HS-27A (cell line): ENCODE data around the gene GSDMA.

Source experiments
- DNase-seq: peaks from one replicate; pipeline ENCODE4 v3.0.0-alpha.2; 2012; ENCODE audit warnings: low read depth, missing footprints

The GSDMA gene

DNA sequence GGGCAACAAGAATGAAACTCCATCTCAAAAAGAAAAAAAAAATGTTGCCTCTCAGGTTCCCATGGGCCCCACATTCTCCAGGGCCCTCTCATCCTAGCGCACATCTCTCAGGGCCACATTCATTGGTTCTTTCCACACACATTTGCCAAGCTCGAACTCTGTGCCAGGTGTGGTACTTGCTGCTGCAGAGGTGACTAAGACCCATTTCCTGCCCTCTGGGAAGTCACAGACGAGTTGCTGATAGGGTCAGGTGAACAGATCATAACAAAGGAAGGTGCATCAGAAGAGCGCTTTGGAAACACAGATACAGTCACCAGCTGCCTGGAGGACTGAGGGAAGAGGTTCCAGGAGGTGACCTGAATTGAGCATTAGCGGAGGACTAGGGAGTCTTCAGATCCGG lies 1.0 kb downstream of the GSDMA start:
- no peak for DNase-seq

DNA sequence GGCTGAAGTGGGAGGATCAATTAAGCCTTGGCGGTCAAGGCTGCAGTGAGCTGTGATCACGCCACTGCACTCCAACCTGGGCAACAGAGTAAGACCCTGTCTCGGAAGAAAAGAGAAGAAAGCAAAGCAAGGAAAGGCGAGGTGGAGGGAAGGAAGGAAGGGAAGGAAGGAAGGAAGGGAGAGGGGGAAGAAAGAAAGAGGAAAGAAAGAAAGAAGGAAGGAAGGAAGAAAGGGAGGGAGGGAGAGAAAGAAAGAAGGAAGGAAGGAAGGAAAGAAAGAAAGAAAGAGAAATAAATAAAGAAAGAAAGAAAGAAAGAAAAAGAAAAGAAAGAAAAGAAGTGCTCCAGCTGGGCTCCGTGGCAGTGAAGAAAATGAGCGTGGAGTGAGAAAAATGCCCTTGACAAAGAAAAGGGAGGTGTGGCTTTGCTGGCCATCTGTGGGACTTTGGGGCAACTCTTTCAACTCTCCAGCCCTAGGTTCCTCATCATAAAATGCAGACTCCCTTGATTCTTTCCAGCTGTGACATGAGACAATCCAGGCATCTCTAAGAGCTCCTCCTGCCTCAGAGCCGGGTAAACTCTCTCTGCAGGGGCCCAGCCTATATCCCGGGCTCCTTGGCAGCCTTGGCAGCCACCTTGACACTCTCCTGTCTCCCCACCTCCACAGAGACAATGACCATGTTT lies 2.4 kb downstream of the GSDMA start:
- DNase-seq: no peak

DNA sequence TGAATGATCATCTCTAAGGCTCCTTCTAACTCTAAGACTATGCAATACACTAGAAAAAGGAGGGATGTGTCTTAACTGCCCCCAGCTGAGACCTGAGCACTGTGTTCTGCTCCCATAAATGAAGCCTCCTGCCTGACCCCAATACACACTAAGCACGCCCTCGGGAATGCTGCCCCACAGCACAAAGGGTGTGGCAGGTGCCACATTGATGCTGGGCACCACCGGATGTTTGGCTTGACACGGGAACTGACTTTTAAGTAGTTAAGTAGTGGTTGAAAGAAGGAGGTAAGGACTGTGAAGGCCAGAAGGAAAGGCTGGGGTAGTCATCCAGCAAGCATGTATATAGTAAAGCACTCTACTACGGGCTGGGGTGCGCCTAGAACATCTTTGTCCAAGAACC lies 4.0 kb downstream of the GSDMA start:
- no peak for DNase-seq

DNA sequence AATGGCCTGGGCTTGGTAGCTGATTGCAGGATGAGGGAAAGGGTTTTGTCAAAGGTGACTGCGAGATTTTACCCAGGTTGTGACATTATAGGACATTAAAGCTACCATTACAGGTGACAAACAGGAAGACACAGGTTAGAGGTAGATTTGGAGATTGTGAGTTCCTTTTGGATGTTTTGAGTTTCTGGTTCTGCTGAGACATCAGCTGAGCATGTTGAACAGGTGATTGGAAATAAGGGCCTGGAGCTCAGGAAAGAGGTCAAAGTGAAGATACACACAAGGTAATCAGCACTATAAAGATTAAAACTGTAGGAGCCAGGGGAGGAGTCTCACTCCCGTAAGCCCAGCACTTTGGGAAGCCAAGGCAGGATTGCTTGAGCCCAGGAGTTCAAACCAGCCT lies 6.0 kb downstream of the GSDMA start:
- no peak for DNase-seq

DNA sequence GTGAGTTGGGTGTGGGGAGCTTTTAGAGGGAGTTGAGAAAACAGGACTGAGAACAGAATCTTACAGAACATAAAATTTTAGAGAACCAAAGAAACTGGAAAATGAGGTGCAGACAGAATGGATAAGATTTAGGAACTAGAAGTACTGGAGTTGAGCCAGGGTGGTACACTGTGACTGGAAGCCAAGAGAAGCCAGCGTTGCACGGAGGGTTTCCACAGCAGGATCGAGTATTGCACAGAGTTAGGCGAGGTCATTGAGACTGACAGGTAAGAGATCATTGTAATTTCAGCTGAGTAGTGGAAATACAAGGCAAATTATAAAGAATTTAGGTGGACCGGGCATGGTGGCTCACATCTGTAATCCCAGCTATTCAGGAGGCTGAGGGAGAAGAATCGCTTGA lies 6.6 kb downstream of the GSDMA start:
- DNase-seq: no peak

DNA sequence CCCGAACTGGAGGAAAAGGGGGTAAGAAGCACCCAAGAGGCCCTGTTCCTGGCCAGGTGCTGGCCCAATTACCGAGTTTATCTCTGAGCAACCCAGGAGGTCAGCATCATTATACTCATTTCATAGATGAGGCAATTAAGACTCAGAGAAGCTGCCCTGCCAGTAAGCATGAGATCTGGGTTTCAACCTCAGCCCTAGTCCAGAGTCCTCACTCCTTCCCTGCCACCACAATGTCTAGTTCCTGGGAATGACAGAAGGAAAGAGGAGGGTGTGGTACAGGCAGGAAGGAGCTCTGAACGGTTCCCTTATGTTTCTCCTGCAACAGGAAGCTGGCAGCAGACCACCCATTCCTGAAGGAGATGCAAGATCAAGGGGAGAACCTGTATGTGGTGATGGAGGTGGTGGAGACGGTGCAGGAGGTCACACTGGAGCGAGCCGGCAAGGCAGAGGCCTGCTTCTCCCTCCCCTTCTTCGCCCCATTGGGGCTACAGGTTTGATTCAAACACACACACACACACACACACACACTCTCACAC lies 7.4 kb downstream of the GSDMA start:
- no peak for DNase-seq

DNA sequence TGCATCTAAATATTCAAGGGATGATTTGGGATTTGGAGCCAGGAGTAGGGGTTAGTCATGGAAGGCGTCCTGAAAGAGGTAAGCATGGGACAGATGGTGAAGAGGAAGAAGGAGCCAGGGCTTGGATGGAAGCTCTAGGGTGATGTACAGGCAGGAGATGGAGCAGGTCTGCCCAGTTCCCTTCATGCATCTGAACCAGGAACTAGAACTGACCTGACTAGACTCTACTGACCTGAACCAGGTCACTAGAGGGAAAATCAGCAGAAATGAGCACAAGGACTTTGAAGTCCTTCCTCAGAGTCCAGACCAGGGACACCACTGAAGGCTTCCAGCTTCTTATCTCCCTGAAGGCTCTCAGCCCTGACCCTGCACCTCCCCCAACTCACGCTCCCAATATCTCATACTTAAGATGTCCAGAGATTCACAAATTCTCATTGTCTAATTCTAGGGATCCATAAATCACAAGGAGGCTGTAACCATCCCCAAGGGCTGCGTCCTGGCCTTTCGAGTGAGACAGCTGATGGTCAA lies 8.3 kb downstream of the GSDMA start:
- no peak for DNase-seq

DNA sequence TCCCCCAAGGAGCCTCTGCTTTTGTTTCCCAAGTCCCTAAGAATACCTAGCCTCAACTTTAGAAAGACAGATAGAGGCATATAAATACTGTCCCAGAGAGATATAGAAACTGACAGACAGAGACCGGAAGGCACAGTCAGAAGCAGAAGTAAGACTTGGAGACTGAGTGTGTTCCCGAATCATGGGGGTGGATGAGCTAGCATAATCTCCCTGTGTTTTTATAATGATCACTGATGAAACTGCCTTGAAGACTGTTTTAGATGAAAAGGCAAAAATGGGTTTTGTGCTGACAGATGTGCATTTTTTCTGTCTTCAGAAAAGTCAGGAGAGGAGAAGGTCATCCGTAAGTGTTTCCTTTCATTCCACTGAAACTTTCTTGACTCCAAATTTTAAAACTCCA lies 9.5 kb downstream of the GSDMA start:
- DNase-seq: no peak

DNA sequence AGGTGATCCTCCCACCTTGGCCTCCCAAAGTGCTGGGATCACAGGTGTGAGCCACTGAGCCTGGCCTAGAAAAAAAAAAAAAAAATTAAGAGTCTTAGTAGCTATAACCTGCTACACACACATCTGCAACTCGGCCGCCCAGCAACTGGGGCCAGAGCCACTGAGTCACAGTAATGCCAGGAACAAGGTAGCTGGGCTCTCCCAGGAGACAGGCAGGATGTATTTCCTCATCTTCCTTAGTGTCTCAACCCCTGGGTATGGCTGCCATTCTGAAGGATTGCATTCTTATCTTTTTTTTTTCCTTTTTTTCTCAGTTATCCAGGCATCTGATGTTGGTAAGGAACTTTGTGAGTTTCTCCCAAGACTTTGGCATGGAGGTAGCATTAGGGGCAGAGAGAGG lies 10.7 kb downstream of the GSDMA start:
- DNase-seq: no peak

DNA sequence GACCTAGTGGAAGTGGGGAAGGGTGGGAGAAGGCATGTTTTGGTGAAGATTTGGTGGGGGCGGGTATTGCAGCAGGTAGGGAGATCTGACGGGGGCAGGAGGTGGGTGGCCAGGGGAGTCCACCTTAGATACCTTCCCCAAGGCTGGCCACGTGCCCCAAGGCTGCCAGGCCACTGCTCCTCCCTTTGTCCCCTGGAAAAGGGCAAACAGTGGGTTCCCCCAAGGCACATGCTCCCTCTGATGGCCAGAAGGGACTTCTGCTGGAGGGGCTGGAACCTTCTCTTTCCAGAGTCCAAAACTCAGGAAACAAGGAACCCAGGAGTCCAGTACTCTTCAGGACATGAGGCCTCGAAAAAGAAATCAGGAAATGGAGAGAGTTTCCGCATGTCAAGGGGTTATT lies 11.6 kb downstream of the GSDMA start:
- no peak for DNase-seq

DNA sequence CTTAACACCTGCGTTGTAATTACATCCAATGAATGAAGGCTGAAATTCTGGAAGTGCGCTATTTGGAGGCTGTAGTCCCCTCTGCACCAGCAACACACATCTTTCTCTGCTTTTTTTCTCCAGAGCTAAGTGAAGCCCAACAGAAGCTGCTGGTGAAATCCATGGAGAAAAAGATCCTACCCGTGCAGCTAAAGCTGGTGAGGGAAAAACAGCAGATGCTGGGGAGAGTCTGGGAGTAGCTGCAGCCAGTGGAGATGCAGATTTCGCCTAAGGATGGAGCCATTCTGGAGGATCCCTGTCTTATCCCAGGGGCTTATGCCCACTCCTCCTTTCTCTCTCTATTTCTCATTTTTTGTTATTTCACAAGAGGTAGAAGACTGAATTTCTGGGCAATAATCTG lies 13.0 kb downstream of the GSDMA start:
- DNase-seq: no peak

DNA sequence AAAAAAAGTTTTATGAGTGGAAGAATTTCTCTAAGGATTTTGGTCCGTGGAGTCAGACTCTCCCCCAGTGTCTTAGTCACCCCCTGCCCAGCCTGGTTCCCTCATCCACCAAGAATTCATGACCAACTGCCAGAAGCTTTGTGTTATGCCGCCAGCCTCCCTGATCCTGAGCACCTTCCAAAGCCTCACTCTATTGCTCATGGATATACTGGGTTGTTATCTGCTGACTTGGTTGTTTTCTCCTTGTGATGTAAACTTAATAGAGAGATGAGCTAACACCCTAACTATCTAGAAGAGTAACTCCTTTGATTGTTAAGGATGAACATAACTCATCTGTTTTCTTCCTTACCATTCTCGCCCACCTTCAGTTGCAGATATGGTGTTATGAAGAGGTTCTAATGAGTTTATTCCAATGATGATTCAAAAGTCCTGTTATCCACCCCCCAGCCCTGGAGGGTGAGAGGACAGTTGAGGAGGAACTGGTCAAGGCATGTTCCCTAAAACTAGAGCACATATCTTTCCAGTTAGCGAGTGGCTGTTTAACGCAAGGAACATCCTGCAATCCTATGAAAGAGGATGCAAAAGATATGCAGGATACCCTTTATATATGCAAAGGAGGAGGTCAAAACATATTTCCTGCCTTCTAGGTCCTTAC lies 16.3 kb downstream of the GSDMA start:
- peak; percentile 61 for DNase-seq

DNA sequence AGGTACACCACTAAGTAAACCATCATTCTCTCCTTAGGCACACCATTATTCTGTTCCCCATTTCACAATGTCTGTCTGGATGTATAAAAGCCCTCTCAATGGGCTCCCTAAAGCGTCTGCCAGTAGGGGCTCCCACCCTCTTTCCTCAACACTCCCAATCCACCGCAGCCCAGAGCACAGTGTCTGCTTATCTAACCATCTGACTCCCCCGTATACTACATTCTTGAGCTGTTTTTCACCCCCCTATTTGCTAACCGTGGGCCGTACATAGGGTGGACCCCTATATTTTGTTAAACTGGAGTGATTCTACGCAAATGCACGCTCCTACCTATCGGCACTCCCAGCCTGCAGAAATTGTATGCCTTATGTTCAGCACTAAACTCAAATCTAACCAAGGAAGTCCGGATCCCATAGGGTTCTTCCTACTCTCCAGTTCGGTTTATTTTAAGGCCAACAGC lies 17.1 kb downstream of the GSDMA start:
- no peak for DNase-seq

DNA sequence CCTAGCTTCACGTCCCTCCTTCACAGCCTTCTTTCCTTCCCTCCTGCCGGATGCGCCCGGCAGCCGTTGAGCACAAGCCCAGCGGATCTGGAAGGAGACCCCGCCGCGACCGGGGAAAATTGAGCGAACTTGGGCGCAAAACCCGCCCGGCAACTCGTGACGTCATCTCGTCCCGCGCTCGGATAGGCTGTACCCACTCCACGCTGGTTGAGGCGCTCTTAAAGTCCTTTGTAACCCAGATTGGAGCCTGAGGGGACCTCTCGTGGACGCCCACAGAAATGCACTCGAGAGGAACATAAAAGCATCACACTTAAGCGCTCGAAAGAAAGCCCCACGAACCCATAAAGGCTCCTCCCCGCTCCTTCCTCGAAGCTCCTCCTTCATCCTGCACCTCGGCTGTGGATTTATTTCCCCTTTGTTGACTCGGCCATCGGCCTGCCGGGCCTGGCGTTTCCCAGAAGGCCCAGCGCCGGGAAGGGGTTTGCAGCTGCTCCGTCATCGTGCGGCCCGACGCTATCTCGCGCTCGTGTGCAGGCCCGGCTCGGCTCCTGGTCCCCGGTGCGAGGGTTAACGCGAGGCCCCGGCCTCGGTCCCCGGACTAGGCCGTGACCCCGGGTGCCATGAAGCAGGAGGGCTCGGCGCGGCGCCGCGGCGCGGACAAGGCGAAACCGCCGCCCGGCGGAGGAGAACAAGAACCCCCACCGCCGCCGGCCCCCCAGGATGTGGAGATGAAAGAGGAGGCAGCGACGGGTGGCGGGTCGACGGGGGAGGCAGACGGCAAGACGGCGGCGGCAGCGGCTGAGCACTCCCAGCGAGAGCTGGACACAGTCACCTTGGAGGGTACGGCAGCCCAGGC lies 17.8 kb downstream of the GSDMA start, which contains the start of gene PSMD3:
TSS of gene PSMD3 (plus strand) at position 457 of the 856 bp plus-strand sequence. CDS start at position 621, 164 bp downstream.
- peak; percentile 94 for DNase-seq

DNA sequence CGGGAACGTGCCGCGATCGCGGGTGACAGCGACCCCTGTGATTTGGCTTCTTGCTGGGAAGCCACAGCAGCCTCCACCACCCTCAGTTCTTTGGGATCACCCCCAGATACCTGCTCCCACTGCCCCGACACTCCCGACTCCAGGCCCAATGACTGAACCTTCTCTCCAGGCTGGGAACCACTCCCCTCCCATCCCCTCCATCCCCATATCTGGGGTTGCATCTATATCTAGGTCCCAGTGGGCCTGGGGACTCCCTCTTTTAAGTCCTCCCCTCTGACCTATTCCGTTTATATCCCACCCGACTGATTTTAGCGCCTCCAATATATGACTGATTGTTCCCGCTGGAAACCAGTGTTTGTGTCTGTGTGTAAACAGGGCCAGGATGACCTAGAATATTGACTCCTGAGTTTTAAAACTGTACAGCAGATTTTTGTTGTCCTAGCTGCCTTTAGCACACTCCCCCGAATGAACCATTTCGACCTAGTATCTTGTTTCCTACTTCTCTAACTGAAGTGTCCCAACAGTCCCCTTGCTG lies 18.5 kb downstream of the GSDMA start:
- DNase-seq: no peak

DNA sequence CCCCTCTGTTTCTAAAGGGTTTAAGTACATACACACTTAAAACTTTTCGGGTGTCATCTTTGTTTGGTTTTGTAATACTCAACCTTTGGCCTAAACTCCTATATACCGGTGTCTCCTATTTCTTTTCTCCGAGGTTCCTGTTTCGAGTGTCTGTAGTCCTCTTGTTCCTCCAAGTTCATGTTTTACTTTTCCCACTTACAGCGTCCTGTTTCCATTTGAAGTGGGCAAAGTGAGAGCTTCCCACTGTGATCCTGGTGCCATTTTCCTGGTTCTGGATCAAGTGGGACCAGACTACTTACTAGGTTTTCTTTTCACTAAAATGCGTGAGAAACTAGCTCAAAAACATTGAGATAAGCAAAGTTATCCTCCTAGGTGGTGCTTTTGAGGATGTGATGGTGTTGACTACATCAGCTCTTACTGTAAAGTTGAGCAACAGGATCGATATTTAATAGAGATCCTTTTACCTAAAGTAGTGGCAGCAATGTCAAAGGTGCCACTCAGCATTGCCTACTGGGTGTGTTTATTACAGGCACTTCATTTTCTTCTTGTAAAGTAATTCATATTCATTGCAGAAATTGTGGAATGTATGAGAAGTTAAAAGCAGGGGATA lies 19.1 kb downstream of the GSDMA start:
- no peak for DNase-seq

DNA sequence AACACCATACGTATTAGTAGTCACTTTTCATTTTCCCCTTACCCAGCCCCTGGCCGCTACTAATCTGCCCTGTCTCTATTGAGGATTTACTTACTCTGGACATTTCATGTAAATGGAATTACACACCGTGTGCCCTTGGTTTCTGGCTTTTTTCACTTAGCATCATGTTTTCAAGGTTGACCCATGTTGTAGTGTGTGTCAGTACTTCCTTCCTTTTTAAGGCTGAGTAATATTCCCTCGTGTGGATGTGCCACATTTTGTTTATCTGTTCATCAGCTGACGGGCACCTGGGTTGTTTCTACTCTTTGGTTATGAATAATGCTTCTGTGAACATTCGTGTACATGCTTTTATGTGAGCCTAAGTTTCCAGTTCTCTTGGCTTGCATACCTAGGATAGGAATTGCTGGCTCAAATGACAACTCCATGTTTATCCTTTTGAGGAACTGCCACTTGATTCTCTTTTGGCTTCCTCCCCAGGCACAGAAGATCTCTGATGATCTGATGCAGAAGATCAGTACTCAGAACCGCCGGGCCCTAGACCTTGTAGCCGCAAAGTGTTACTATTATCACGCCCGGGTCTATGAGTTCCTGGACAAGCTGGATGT lies 25.5 kb downstream of the GSDMA start:
- no peak for DNase-seq

DNA sequence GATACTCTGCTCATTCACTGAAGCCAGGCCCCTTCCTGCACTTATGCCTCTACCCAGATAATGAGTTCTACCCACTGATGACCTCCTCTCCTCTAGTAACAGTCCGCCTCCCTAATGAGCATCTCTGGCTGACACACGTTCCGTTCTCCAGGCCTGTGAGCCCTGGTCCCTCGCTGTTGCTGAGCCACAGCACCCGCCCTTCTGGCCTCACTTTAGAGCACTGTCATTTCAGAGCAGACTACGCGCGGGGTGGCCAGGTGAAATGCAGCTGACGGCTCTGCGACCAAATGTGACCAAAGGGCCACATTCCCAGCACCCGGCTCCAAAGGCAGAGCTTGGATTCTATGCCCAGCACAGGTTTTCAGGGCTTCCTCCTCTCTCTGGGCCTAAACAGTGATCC lies 31.6 kb downstream of the GSDMA start:
- DNase-seq: no peak

DNA sequence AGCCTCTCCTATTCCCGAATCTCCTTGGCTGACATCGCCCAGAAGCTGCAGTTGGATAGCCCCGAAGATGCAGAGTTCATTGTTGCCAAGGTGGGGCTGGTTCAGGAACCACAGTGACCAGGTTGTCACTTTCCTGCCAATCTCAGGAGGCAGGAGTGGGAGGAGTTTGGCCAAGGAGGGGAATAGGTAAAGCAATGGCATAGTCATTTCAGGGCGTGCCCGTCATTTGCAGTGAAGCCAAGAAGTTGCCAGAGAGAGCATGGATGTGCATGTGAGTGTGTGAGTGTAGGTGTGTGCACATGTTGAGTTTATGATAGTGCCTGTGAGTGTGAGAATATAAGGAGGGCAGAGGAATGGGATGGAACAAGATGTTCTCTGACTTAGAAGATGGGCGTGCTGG lies 32.6 kb downstream of the GSDMA start:
- DNase-seq: no peak

DNA sequence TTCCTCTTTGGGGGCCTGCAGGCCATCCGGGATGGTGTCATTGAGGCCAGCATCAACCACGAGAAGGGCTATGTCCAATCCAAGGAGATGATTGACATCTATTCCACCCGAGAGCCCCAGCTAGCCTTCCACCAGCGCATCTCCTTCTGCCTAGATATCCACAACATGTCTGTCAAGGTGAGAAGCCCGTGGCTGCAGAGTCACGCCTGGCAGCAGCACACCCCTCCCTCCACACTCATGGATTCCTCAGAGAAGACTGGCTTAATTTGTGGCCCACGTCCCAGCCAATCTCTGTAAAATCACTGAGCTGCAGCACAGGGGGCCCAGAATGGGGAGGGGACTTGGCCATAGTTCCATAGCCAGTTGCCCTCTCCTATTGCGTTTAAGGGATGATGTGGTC lies 33.4 kb downstream of the GSDMA start:
- no peak for DNase-seq

DNA sequence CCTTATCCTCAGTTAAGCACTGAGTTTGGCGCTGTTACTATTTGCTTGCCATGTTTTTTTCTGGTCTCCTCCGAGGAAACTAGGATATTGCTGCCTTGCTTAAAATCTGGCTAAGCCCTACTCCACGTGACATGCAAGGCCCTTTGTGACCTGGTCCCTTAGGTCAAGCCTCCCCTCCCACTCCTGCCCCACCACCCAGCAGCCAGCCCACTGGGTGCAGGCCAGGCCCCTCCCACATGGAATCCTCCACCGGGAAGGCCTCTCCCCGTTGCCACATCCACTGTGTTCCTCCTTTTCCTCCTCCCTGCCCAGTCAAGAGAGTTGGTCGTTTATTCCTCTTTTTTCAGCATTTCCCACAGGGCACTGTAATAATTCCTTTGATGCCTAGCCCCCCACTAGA lies 34.0 kb downstream of the GSDMA start:
- no peak for DNase-seq
